ENCODE measurements around the gene COMT. TPM values are rescaled to one million over a fixed set of nuclear protein-coding genes. Genes with fewer than 3 reads are reported as not detected.

COMT gene
- total and polyA plus RNA-seq, 9 of the 15 experiments (the other 6 are each of a cell fraction or from before 2014, with no cell fraction given) = 12.5 to 351 (median 155) TPM

- no peak for TF ChIP-seq PRDM10 (IDR thresholded peaks at IDR 0.05; ENCODE audit: partially characterized antibody)
- 0 out of 2 replicates have a peak, but pooled peaks have one; percentile 12 for TF ChIP-seq PML (IDR thresholded peaks at IDR 0.05; ENCODE audit: low read length)
- TF ChIP-seq ZNF764 (CRISPR knock-in tag; IDR thresholded peaks at IDR 0.05; ENCODE audit: low read depth) = 0 out of 2 replicates have a peak, but pooled peaks have one; percentile 24
- TF ChIP-seq GTF2B (IDR thresholded peaks at IDR 0.05; ENCODE audit: extremely low read depth, insufficient read length) = no peak
- peak; percentile 39 for TF ChIP-seq RBBP5 (IDR thresholded peaks at IDR 0.05; ENCODE audit: borderline replicate concordance, insufficient read depth, low read length, poor library complexity, severe bottlenecking)
- TF ChIP-seq RREB1 (CRISPR knock-in tag; IDR thresholded peaks at IDR 0.05) = 0 out of 2 replicates have a peak, but pooled peaks have one; percentile 27
- no peak for TF ChIP-seq ZNF699 (CRISPR knock-in tag; IDR thresholded peaks at IDR 0.05; ENCODE audit: insufficient replicate concordance)
- TF ChIP-seq PCBP2 (IDR thresholded peaks at IDR 0.05; ENCODE audit: low read depth, low read length, poor library complexity, severe bottlenecking) = no peak
- 74% methylated on average over 7 of the region's 7 CpGs for WGBS (ENCODE audit: insufficient coverage, low coverage, missing lambda C conversion rate)
- FAIRE-seq (no peak), ATAC-seq (no peak), DNase-seq (ENCODE audit: extremely low read depth in 1 of 4, low spot score in 3 of 4) (no peak)
- ChIA-PET CTCF (ENCODE audit: low intra/inter-chr PET ratio) (interaction anchor here (0.6 kb wide), 1 partner anchor 350 kb away, joined by 3 read pairs; no protein-coding TSS in a partner anchor), POLR2A (interaction anchor here (0.6 to 3.0 kb wide), 10 partner anchors 8 to 158 kb away, joined by 3 to 11 read pairs (median 4); no protein-coding TSS in a partner anchor)
- Histone ChIP-seq H3K9me3 (replicated peaks; ENCODE audit: control insufficient read depth, insufficient read depth, low read depth, low read length) (no peaks in the 10 kb centered on the region), H3K4me2 (ENCODE audit: insufficient read depth, low read length) (no peak overlapping the region), H3K4me1 (replicated peaks in 1 of 2; ENCODE audit: control insufficient read depth in 2 of 2, insufficient read depth in 2 of 2, low read length in 2 of 2) (peaks cover 5 to 78% of the 10 kb centered on the region in 2 experiments; a peak in 4 of 5 replicates), H3K27ac (ENCODE audit: extremely low read depth, low read depth, low read length) (no peak overlapping the region), H3K9ac (ENCODE audit: insufficient read depth in 1 of 2, low read depth in 2 of 2, low read length in 2 of 2) (peak overlapping the region in 1 of 2 experiments; percentile 36; a peak in 2 of 4 replicates), H2AFZ (ENCODE audit: low read depth, low read length) (no peak overlapping the region), H3K9me1 (ENCODE audit: control insufficient read depth, insufficient read depth, low read length) (peaks cover 17% of the 10 kb centered on the region), H3K79me2 (ENCODE audit: control insufficient read depth, insufficient read depth, low read length) (no peaks in the 10 kb centered on the region), H3K36me3 (ENCODE audit: control insufficient read depth, insufficient read depth, low read length) (peaks cover 30% of the 10 kb centered on the region; the same call in 2 of the 3 replicates), H3K27me3 (ENCODE audit: control insufficient read depth in 2 of 2, insufficient read depth in 2 of 2, low read length in 2 of 2) (no peaks in the 10 kb centered on the region), H3K4me3 (no peak overlapping the region), H4K20me1 (replicated peaks; ENCODE audit: control insufficient read depth, insufficient read depth, low read length) (peaks cover 43% of the 10 kb centered on the region)
- in situ Hi-C loops (cut with MboI) (no loop called here), intact Hi-C loops (cut with micrococcal nuclease) (no loop called here)
- no TSS peak for BruUV-seq (replicated peaks)
Measured at GRCh38 chr22:19980766-19981165, 39.2 kb downstream of the COMT start.
